OCI-LY7 (cell line): ENCODE data around the gene ACVR1B. TPM values are rescaled to one million over a fixed set of nuclear protein-coding genes. Genes with fewer than 3 reads are reported as not detected.

Source experiments
- BruUV-seq: library from RNA; stranded (reverse); fragments of 400-500 nt; replicated peaks from 2 replicates; lab custom pipeline; 2021; lab: Mats Ljungman, UMichigan
- CTCF ChIA-PET: fragments of 300-600 bp; sonication (Branson Sonifier 250); formaldehyde crosslinking; loops from one replicate; lab custom pipeline; 2022; ENCODE audit warnings: antibody characterized with exemption; ENCODE audit not compliant: unreplicated experiment; lab: Charles Lee
- POLR2A ChIA-PET: fragments of 300-600 bp; sonication (Branson Sonifier 250); formaldehyde crosslinking; loops from one replicate; lab custom pipeline; 2022; ENCODE audit warnings: antibody characterized with exemption; lab: Charles Lee
- DNase-seq: peaks from one replicate; pipeline ENCODE4 v3.0.0-alpha.2; 2015; ENCODE audit warnings: low spot score
- H2AFZ ChIP-seq: fragments of 200-600 bp; sonication (generic), shearing (Covaris generic); 2 replicates; pipeline ENCODE4 v1.6.1; 2014; ENCODE audit warnings: mild to moderate bottlenecking, antibody characterized with exemption, low read length, moderate library complexity
- H3K27ac ChIP-seq: fragments of 200-600 bp; sonication (generic); 2 replicates; pipeline ENCODE4 v1.5.1; 2014; ENCODE audit warnings: mixed run types, low read depth, mild to moderate bottlenecking, moderate library complexity, low read length, inconsistent platforms; ENCODE audit not compliant: poor library complexity, severe bottlenecking
- H3K36me3 ChIP-seq: fragments of 200-600 bp; sonication (generic); 2 replicates; pipeline ENCODE4 v1.6.1; 2014; ENCODE audit warnings: mild to moderate bottlenecking, antibody characterized with exemption, low read length, moderate library complexity, mixed read lengths; ENCODE audit not compliant: insufficient read depth
- H3K4me1 ChIP-seq: fragments of 200-600 bp; sonication (generic); 2 replicates; pipeline ENCODE4 v1.5.1; 2014; ENCODE audit warnings: mild to moderate bottlenecking, low read length; ENCODE audit not compliant: insufficient read depth, poor library complexity, severe bottlenecking
- H3K4me2 ChIP-seq: fragments of 200-600 bp; sonication (generic); 2 replicates; pipeline ENCODE4 v1.6.1; 2014; ENCODE audit warnings: mild to moderate bottlenecking, low read length
- H3K4me3 ChIP-seq: fragments of 200-600 bp; sonication (generic); 2 replicates; pipeline ENCODE4 v1.5.1; 2014; ENCODE audit warnings: mild to moderate bottlenecking, low read depth, low read length; ENCODE audit not compliant: poor library complexity, severe bottlenecking
- H3K79me2 ChIP-seq: fragments of 200-600 bp; sonication (generic); 2 replicates; pipeline ENCODE4 v1.6.1; 2016; ENCODE audit warnings: low read depth, mild to moderate bottlenecking, low read length, moderate library complexity, mixed read lengths; ENCODE audit not compliant: insufficient read depth
- H3K9me2 ChIP-seq: fragments of 200-600 bp; sonication (generic); 2 replicates; pipeline ENCODE4 v1.6.1; 2016; ENCODE audit warnings: mild to moderate bottlenecking, low read length, mixed read lengths; ENCODE audit not compliant: insufficient read depth
- H3K9me3 ChIP-seq: fragments of 200-600 bp; sonication (generic); 2 replicates; pipeline ENCODE4 v1.6.1; 2014; ENCODE audit warnings: mild to moderate bottlenecking, mixed run types, low read length, mixed read lengths
- H4K20me1 ChIP-seq: fragments of 200-600 bp; sonication (generic); 2 replicates; pipeline ENCODE4 v1.6.1; 2014; ENCODE audit warnings: mild to moderate bottlenecking, antibody characterized with exemption, low read length, moderate library complexity, mixed read lengths; ENCODE audit not compliant: insufficient read depth
- EZH2phosphoT487 ChIP-seq: fragments of 200-600 bp; sonication (generic); IDR thresholded peaks from 2 replicates; pipeline ENCODE4 v1.6.1; 2018; ENCODE audit warnings: low read depth, borderline replicate concordance, mild to moderate bottlenecking, mixed run types, antibody characterized with exemption, low read length, moderate library complexity, mixed read lengths
- intact Hi-C: fragments of 100-400 bp; cut with micrococcal nuclease; formaldehyde crosslinking; loops from one replicate; pipeline ENCODE4 v1.10.0; 2022; ENCODE audit not compliant: unreplicated experiment
- total RNA-seq, 2 experiments: library from RNA; depleted of rRNA in 1 of 2; stranded (reverse); fragments of >200 nt in 1 of 2; shearing (Covaris generic) in 1 of 2; gene quantifications; 2 replicates each; pipeline ENCODE4 v1.2.3, GENCODE V29; 2014 to 2022
- TF ChIP-seq, protein P1 (sequence below): fragments of 200-600 bp; sonication (generic); conservative IDR thresholded peaks from 2 replicates; pipeline ENCODE4 v1.5.1; 2014; ENCODE audit warnings: mild to moderate bottlenecking, antibody characterized with exemption, low read length, moderate library complexity, mixed read lengths

The ACVR1B gene
- total RNA-seq, 2 experiments from 2014 or later, result 4.1 to 6.8 TPM

DNA sequence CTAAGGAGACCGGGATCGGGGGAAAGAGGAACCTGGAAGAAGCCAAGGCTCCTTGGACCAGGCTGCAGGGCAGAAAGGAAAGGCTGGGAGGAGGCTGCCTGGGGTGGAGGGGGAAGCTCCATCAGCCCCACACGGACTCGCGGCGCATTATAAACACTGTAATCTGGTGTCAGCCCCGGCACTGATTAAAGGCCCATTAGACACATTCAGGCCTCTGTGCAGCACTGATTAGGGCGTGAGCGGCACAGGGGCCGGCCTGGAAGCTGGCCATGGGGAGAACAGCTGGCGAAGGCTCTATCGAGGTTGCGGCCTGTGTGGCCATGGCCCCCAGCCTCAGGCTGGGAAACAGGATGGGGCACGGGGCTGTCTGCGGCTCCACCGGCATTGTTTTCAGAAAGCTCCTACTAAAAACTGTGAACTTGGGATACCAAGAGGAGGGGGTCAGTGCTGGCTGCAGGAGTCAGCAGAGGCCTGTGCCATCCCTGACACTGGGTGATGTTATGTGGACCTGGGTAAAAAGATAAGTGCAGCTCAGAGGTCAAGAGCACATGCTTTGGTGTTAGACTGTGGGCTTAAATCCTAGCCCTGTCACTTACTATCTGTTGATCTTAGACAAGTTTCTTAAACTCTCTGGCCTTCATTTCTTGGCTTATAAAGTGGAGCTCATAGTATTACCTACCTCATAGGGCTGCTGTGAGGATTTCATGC is 33.6 kb upstream of the ACVR1B start:
- ChIA-PET CTCF (no interaction called here), POLR2A (interaction anchor here (0.6 kb wide), 1 partner anchor 617 kb away, joined by 3 read pairs; no protein-coding TSS in a partner anchor)
- Histone ChIP-seq H3K79me2 (no peaks in the 10 kb centered on the region), H3K27ac (no peak overlapping the region), H3K4me3 (no peak overlapping the region), H3K4me1 (peaks cover 1% of the 10 kb centered on the region), H3K36me3 (no peaks in the 10 kb centered on the region), H3K4me2 (no peak overlapping the region), H3K9me2 (no peaks in the 10 kb centered on the region), H3K9me3 (no peaks in the 10 kb centered on the region), H4K20me1 (no peaks in the 10 kb centered on the region), H2AFZ (no peak overlapping the region)
- DNase-seq, result no peak
- TF ChIP-seq EZH2phosphoT487, result no peak
- TF ChIP-seq, protein P1, sequence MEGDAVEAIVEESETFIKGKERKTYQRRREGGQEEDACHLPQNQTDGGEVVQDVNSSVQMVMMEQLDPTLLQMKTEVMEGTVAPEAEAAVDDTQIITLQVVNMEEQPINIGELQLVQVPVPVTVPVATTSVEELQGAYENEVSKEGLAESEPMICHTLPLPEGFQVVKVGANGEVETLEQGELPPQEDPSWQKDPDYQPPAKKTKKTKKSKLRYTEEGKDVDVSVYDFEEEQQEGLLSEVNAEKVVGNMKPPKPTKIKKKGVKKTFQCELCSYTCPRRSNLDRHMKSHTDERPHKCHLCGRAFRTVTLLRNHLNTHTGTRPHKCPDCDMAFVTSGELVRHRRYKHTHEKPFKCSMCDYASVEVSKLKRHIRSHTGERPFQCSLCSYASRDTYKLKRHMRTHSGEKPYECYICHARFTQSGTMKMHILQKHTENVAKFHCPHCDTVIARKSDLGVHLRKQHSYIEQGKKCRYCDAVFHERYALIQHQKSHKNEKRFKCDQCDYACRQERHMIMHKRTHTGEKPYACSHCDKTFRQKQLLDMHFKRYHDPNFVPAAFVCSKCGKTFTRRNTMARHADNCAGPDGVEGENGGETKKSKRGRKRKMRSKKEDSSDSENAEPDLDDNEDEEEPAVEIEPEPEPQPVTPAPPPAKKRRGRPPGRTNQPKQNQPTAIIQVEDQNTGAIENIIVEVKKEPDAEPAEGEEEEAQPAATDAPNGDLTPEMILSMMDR, result no peak
- intact Hi-C loops, result no loop called here
- BruUV-seq, result no TSS peak

DNA sequence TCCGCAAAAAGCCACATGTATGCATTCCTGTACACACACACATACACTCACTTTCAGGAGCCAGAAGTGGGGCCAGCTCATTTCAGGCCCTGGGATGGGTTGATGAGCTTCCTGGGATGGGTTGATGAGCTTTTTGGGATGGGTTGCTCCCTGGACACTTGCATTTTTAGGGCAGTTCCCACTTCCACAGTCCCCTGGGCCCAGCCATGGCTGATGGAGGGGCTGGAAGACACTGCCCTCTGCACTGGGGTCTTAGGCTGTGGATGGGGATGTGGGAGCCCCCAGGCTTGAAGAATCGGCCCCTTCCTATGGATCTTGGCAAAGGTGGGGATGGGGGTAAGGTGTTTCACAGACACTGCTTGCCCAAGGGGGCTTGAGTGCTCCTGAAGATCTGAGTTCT is 31.5 kb upstream of the ACVR1B start:
- Histone ChIP-seq H3K36me3 (no peaks in the 10 kb centered on the region), H3K9me2 (no peaks in the 10 kb centered on the region), H3K79me2 (no peaks in the 10 kb centered on the region), H3K4me3 (no peak overlapping the region), H2AFZ (no peak overlapping the region), H3K4me2 (no peak overlapping the region), H4K20me1 (no peaks in the 10 kb centered on the region), H3K27ac (no peak overlapping the region), H3K9me3 (no peaks in the 10 kb centered on the region), H3K4me1 (peaks cover 14% of the 10 kb centered on the region)
- TF ChIP-seq, protein P1, result no peak
- TF ChIP-seq EZH2phosphoT487, result no peak
- no TSS peak for BruUV-seq
- DNase-seq, result no peak
- CTCF ChIA-PET, result no interaction called here
- POLR2A ChIA-PET, result no interaction called here
- intact Hi-C loops, result no loop called here

DNA sequence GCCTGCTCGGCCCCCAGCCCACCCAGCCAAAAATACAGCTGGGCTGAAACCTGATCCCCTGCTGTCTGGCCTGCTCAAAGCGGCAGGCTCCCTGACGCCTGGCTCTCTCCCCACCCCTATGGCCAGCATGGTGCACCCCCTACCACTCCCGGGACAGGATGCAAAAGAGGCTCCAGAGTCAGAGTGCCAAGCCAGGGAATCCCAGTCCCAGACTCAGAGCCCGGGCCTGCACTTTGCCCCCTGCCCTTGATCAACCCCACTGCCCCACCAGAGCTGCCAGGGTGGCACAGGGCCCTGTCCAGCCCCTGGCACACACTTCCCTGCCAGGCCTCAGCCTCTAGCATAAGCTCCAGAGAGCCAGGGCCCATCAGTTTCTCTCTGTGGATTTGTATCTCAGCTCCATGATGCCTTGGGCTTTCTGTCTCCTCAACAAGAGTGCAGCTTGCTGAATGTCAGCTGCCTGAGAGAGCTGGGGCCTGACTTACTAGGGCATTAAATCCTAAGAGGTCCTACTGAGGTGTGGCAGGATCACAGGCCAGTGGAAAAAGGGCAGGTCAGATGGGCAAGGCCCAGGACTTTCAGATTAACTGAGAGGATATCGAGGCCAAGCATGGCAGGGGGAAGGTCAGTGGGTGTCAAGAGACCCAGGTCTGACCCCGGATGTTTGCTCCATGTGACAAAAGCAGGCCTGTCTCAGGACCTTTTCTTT is 30.3 kb upstream of the ACVR1B start:
- Histone ChIP-seq H3K9me3 (no peaks in the 10 kb centered on the region), H3K9me2 (no peaks in the 10 kb centered on the region), H2AFZ (no peak overlapping the region), H3K4me3 (no peak overlapping the region), H4K20me1 (no peaks in the 10 kb centered on the region), H3K36me3 (no peaks in the 10 kb centered on the region), H3K4me2 (no peak overlapping the region), H3K4me1 (peaks cover 18% of the 10 kb centered on the region), H3K79me2 (no peaks in the 10 kb centered on the region), H3K27ac (no peak overlapping the region)
- DNase-seq, result no peak
- BruUV-seq, result no TSS peak
- POLR2A ChIA-PET, result no interaction called here
- intact Hi-C loops, result no loop called here
- TF ChIP-seq, protein P1, result no peak
- TF ChIP-seq EZH2phosphoT487, result no peak
- CTCF ChIA-PET, result interaction anchor here (0.6 kb wide), 1 partner anchor 102 kb away, joined by 3 read pairs; no protein-coding TSS in a partner anchor
